Measurements from ENCODE around the gene PSENEN. TPM values are rescaled to one million over a fixed set of nuclear protein-coding genes. Genes with fewer than 3 reads are reported as not detected.

Gene PSENEN
- total RNA-seq, 1 experiment from 2014 or later = 69.7 TPM

DNA sequence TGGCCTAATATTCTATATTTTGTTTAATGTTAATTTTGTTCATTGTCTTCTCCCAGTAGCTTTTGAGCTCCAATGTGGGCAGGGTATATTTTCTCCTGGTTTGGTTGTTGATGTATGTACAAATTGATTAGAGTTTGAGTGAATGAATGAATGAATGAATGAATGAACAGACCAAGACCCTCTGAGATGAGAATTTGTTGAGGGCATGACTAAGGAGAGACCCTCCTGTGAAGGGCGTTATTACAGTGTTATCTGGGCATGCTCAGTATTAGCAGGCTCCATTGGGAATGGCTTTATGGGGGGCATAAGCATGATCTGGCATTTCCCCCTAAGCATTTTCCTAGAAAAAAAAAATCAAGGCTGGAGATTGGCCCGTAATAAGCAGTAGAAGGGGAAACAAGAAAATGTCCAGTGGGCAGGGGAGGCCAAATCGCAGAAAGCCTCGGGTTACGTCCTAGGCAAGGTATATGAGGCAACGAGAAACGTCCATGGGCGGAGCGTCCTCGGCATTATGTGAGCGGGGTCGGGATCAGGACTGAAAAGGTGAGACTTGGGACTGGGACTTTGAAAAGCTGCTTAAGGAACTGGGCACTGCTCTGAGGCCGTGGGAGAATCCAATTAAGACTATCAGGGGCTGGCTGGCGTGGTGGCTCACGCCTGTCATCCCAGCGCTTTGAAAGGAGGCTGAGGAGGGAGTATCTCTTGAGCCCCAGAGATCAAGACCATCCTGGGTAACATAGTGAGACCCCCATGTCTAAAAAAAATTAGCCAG, 29.0 kb downstream of the PSENEN start:
- no peak overlapping the region for H2BK5ac ChIP-seq (ENCODE audit: insufficient read length, low read length)
- TF ChIP-seq, protein P1, sequence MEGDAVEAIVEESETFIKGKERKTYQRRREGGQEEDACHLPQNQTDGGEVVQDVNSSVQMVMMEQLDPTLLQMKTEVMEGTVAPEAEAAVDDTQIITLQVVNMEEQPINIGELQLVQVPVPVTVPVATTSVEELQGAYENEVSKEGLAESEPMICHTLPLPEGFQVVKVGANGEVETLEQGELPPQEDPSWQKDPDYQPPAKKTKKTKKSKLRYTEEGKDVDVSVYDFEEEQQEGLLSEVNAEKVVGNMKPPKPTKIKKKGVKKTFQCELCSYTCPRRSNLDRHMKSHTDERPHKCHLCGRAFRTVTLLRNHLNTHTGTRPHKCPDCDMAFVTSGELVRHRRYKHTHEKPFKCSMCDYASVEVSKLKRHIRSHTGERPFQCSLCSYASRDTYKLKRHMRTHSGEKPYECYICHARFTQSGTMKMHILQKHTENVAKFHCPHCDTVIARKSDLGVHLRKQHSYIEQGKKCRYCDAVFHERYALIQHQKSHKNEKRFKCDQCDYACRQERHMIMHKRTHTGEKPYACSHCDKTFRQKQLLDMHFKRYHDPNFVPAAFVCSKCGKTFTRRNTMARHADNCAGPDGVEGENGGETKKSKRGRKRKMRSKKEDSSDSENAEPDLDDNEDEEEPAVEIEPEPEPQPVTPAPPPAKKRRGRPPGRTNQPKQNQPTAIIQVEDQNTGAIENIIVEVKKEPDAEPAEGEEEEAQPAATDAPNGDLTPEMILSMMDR (conservative IDR thresholded peaks at IDR 0.05) = no peak
- H2BK12ac ChIP-seq (ENCODE audit: insufficient read length, low read depth, low read length) = no peak overlapping the region
- no peaks in the 10 kb centered on the region for H3K9me3 ChIP-seq (ENCODE audit: control insufficient read depth, low read depth, low read length)
- Mint-ChIP-seq H3K4me1 (peaks cover 25 to 29% of the 10 kb centered on the region in 2 experiments), H3K36me3 (ENCODE audit: insufficient read depth in 1 of 3, low read depth in 3 of 3) (peaks cover 0 to 8% (median 2%) of the 10 kb centered on the region in 3 experiments; a peak in 3 of 7 replicates), H3K4me3 (peak overlapping the region in 1 of 2 experiments; percentile 88; a peak in 3 of 5 replicates), H3K27me3 (ENCODE audit: low read depth) (peaks cover 45% of the 10 kb centered on the region), H3K27ac (no peak overlapping the region), H3K9me3 (no peaks in the 10 kb centered on the region; a peak in 1 of 5 replicates)
- H4K8ac ChIP-seq (replicated peaks; ENCODE audit: insufficient read length, low read depth, low read length) = no peak overlapping the region
- H3K27me3 ChIP-seq (ENCODE audit: insufficient read depth, low read length) = no peaks in the 10 kb centered on the region
- DNase-seq = peak; percentile 36
- no peak overlapping the region for H2BK20ac ChIP-seq (ENCODE audit: low read depth, low read length, poor library complexity, severe bottlenecking)
- no peak overlapping the region for H3K9ac ChIP-seq (ENCODE audit: extremely low read depth, insufficient read length, low read length)
- H3K18ac ChIP-seq (ENCODE audit: insufficient read length, low read depth, low read length) = no peak overlapping the region
- H3K4me2 ChIP-seq (ENCODE audit: insufficient read depth, insufficient read length, low read length) = no peak overlapping the region
- no peaks in the 10 kb centered on the region for H4K20me1 ChIP-seq (ENCODE audit: control insufficient read depth, insufficient read depth, insufficient read length)
- no peak overlapping the region for H3T11ph ChIP-seq (ENCODE audit: low read length)
- WGBS (ENCODE audit: extremely low coverage, insufficient read length, low lambda C conversion rate) = no CpG with 5 or more reads among the region's 16 CpGs
- H3K4me1 ChIP-seq (ENCODE audit: insufficient read depth, low read length) = peaks cover 5% of the 10 kb centered on the region; the same call in 1 of the 2 replicates
- H3K14ac ChIP-seq (ENCODE audit: insufficient read depth, low read length) = no peak overlapping the region
- H3K79me1 ChIP-seq (ENCODE audit: insufficient read depth, low read depth, low read length, poor library complexity, severe bottlenecking) = no peaks in the 10 kb centered on the region
- no peak overlapping the region for H3K4ac ChIP-seq (ENCODE audit: low read depth, low read length)
- H3K27ac ChIP-seq (ENCODE audit: insufficient read length, low read depth, low read length) = no peak overlapping the region
- H3K23me2 ChIP-seq (ENCODE audit: insufficient read length, low read depth, low read length, poor library complexity, severe bottlenecking) = peaks cover 5% of the 10 kb centered on the region
- H4K5ac ChIP-seq (ENCODE audit: insufficient read length, low read depth, low read length) = no peak overlapping the region
- no peak overlapping the region for H2AK5ac ChIP-seq (ENCODE audit: insufficient read length, low read length)
- no peak overlapping the region for H4K91ac ChIP-seq (ENCODE audit: insufficient read length, low read depth, low read length)
- H2BK120ac ChIP-seq (ENCODE audit: low read depth, low read length, poor library complexity, severe bottlenecking) = no peak overlapping the region
- no peaks in the 10 kb centered on the region for H3K79me2 ChIP-seq (ENCODE audit: insufficient read depth, low read length)
- no peak overlapping the region for H2BK15ac ChIP-seq (ENCODE audit: low read depth, low read length)
- no peak overlapping the region for H3K23ac ChIP-seq (ENCODE audit: insufficient read length, low read depth, low read length)
- no peak overlapping the region for H2AFZ ChIP-seq (ENCODE audit: low read length)
- H3K56ac ChIP-seq (ENCODE audit: insufficient read length, low read depth, low read length) = no peak overlapping the region
